Activated T-helper 1 cell treated with anti-CD3 and anti-CD28 coated beads, Interleukin-12 subunit alpha, Interleukin-12 subunit beta, Interleukin-2, Interleukin-4 antibody, amounts not matched to agents 30 ng/mL and 10 ng/mL and 1 ng/mL, durations not matched to agents 14 hours and 24 hours and 36 hours (primary cell): ENCODE data around the gene TMEM150B. TPM values are rescaled to one million over a fixed set of nuclear protein-coding genes. Genes with fewer than 3 reads are reported as not detected.

Experiments used
- DNase-seq: peaks from one replicate; pipeline ENCODE4 v3.0.0; 2021; ENCODE audit warnings: low spot score
- H3K27ac Mint-ChIP-seq: one replicate; pipeline ENCODE4 v1.8.0; 2021; ENCODE audit warnings: mild to moderate bottlenecking, mixed read lengths
- H3K27me3 Mint-ChIP-seq: one replicate; pipeline ENCODE4 v1.8.0; 2022; ENCODE audit warnings: mild to moderate bottlenecking, moderate library complexity, mixed read lengths; ENCODE audit not compliant: insufficient read depth
- H3K36me3 Mint-ChIP-seq: one replicate; pipeline ENCODE4 v1.8.0; 2021; ENCODE audit warnings: low read depth, mixed read lengths
- H3K4me1 Mint-ChIP-seq: one replicate; pipeline ENCODE4 v1.8.0; 2021; ENCODE audit warnings: low read depth, mixed read lengths
- H3K4me3 Mint-ChIP-seq: one replicate; pipeline ENCODE4 v1.8.0; 2021; ENCODE audit warnings: mild to moderate bottlenecking, moderate library complexity, mixed read lengths
- H3K9me3 Mint-ChIP-seq: one replicate; pipeline ENCODE4 v1.8.0; 2021; ENCODE audit warnings: mixed read lengths
- intact Hi-C: fragments of 100-400 bp; cut with micrococcal nuclease; formaldehyde crosslinking; loops from one replicate; pipeline ENCODE4 v1.15.1; 2024
- total RNA-seq: library from RNA; stranded (reverse); gene quantifications from 2 replicates; pipeline ENCODE4 v1.2.3, GENCODE V29; 2022

Gene TMEM150B
- total RNA-seq, 1 donor from 2014 or later, result not detected

GRCh38 chr19:55350620-55351315 lies 25.6 kb upstream of the TMEM150B start:
- no peak overlapping the region for H3K27ac Mint-ChIP-seq
- no peaks in the 10 kb centered on the region for H3K9me3 Mint-ChIP-seq
- intact Hi-C loops, result no loop called here
- H3K4me1 Mint-ChIP-seq, result peaks cover 26% of the 10 kb centered on the region
- peaks cover 32% of the 10 kb centered on the region for H3K27me3 Mint-ChIP-seq
- H3K4me3 Mint-ChIP-seq, result peak overlapping the region; percentile 22
- no peak for DNase-seq
- H3K36me3 Mint-ChIP-seq, result no peaks in the 10 kb centered on the region

- intact Hi-C loops, result no loop called here
- no peak for DNase-seq
- no peaks in the 10 kb centered on the region for H3K9me3 Mint-ChIP-seq
These were observed 23.3 kb upstream of the TMEM150B start for GRCh38 chr19:55348317-55349034.

GRCh38 chr19:55347442-55348009 lies 22.4 kb upstream of the TMEM150B start:
- Mint-ChIP-seq H3K27ac (no peak overlapping the region), H3K4me3 (no peak overlapping the region), H3K4me1 (peaks cover 15% of the 10 kb centered on the region), H3K27me3 (peaks cover 11% of the 10 kb centered on the region), H3K9me3 (no peaks in the 10 kb centered on the region), H3K36me3 (peaks cover 5% of the 10 kb centered on the region)
- no peak for DNase-seq
- intact Hi-C loops, result no loop called here

More at GRCh38 chr19:55348317-55349034, 23.3 kb upstream of the TMEM150B start:
- H3K4me3 Mint-ChIP-seq, result no peak overlapping the region
- peaks cover 25% of the 10 kb centered on the region for H3K4me1 Mint-ChIP-seq
- no peak overlapping the region for H3K27ac Mint-ChIP-seq
- peaks cover 20% of the 10 kb centered on the region for H3K27me3 Mint-ChIP-seq
- H3K36me3 Mint-ChIP-seq, result peaks cover 3% of the 10 kb centered on the region

GRCh38 chr19:55346725-55347441 lies 21.7 kb upstream of the TMEM150B start:
- H3K4me3 Mint-ChIP-seq, result no peak overlapping the region
- no peaks in the 10 kb centered on the region for H3K9me3 Mint-ChIP-seq
- H3K27me3 Mint-ChIP-seq, result peaks cover 6% of the 10 kb centered on the region
- intact Hi-C loops, result no loop called here
- H3K27ac Mint-ChIP-seq, result no peak overlapping the region
- H3K4me1 Mint-ChIP-seq, result peaks cover 10% of the 10 kb centered on the region
- H3K36me3 Mint-ChIP-seq, result peaks cover 5% of the 10 kb centered on the region
- no peak for DNase-seq

GRCh38 chr19:55345818-55346724 lies 20.9 kb upstream of the TMEM150B start:
- Mint-ChIP-seq H3K4me1 (peaks cover 7% of the 10 kb centered on the region), H3K27me3 (no peaks in the 10 kb centered on the region), H3K9me3 (no peaks in the 10 kb centered on the region), H3K27ac (no peak overlapping the region), H3K4me3 (no peak overlapping the region), H3K36me3 (peaks cover 7% of the 10 kb centered on the region)
- DNase-seq, result no peak
- intact Hi-C loops, result no loop called here

- intact Hi-C loops, result no loop called here
- Mint-ChIP-seq H3K4me3 (no peak overlapping the region), H3K27ac (no peak overlapping the region), H3K27me3 (no peaks in the 10 kb centered on the region), H3K36me3 (peaks cover 7% of the 10 kb centered on the region), H3K4me1 (peaks cover 5% of the 10 kb centered on the region), H3K9me3 (no peaks in the 10 kb centered on the region)
- no peak for DNase-seq
These were observed 20.1 kb upstream of the TMEM150B start for GRCh38 chr19:55345101-55345817.

GRCh38 chr19:55344444-55344843 lies 19.3 kb upstream of the TMEM150B start:
- H3K4me3 Mint-ChIP-seq, result no peak overlapping the region
- no peaks in the 10 kb centered on the region for H3K27me3 Mint-ChIP-seq
- H3K36me3 Mint-ChIP-seq, result peaks cover 8% of the 10 kb centered on the region
- no peak for DNase-seq
- intact Hi-C loops, result no loop called here
- peaks cover 5% of the 10 kb centered on the region for H3K4me1 Mint-ChIP-seq
- H3K9me3 Mint-ChIP-seq, result no peaks in the 10 kb centered on the region
- H3K27ac Mint-ChIP-seq, result no peak overlapping the region

- H3K36me3 Mint-ChIP-seq, result peaks cover 8% of the 10 kb centered on the region
- no peak for DNase-seq
- peaks cover 14% of the 10 kb centered on the region for H3K4me1 Mint-ChIP-seq
- intact Hi-C loops, result no loop called here
- H3K27me3 Mint-ChIP-seq, result peaks cover 2% of the 10 kb centered on the region
- peak overlapping the region; percentile 63 for H3K27ac Mint-ChIP-seq
- no peaks in the 10 kb centered on the region for H3K9me3 Mint-ChIP-seq
- peak overlapping the region; percentile 71 for H3K4me3 Mint-ChIP-seq
These were observed 16.7 kb upstream of the TMEM150B start for GRCh38 chr19:55341595-55342531.

- H3K36me3 Mint-ChIP-seq, result peaks cover 8% of the 10 kb centered on the region
- peaks cover 14% of the 10 kb centered on the region for H3K4me1 Mint-ChIP-seq
- no peaks in the 10 kb centered on the region for H3K9me3 Mint-ChIP-seq
- intact Hi-C loops, result no loop called here
- peak overlapping the region; percentile 86 for H3K4me3 Mint-ChIP-seq
- peaks cover 9% of the 10 kb centered on the region for H3K27me3 Mint-ChIP-seq
- DNase-seq, result peak; percentile 56
- H3K27ac Mint-ChIP-seq, result peak overlapping the region; percentile 94
These were observed 16.0 kb upstream of the TMEM150B start for GRCh38 chr19:55341171-55341588.

- Mint-ChIP-seq H3K4me1 (peaks cover 14% of the 10 kb centered on the region), H3K36me3 (peaks cover 8% of the 10 kb centered on the region), H3K9me3 (no peaks in the 10 kb centered on the region), H3K4me3 (peak overlapping the region; percentile 86), H3K27me3 (peaks cover 9% of the 10 kb centered on the region), H3K27ac (peak overlapping the region; percentile 94)
- intact Hi-C loops, result no loop called here
- no peak for DNase-seq
These were observed 15.6 kb upstream of the TMEM150B start for GRCh38 chr19:55340784-55341147.
